Sigmoid colon (tissue), 4 donors: ENCODE data around the gene SLC22A24.

ENCODE experiments used
- EP300 ChIP-seq, 4 donors: sonication (generic); formaldehyde crosslinking; IDR thresholded peaks; one replicate each; pipeline ENCODE4 v1.6.1; 2017; ENCODE audit warnings: antibody characterized with exemption in 4 of 4
- POLR2A ChIP-seq, 2 donors: fragments of 450-650 bp; IDR thresholded peaks; one replicate each; pipeline ENCODE4 v1.6.1; 2016; ENCODE audit warnings: antibody characterized with exemption in 2 of 2, mild to moderate bottlenecking in 2 of 2, moderate library complexity in 2 of 2
- TF ChIP-seq, protein P1 (sequence below), 4 experiments: fragments of 450-650 bp in 3 of 4; fragments of 200-600 bp in 1 of 4; IDR thresholded peaks; one replicate each; pipeline ENCODE4 v1.5.1; 2016 to 2019; ENCODE audit warnings: antibody characterized with exemption in 4 of 4, mild to moderate bottlenecking in 3 of 4, moderate library complexity in 2 of 4

GRCh38 chr11:63099555-63099954 is 44.5 kb downstream of the SLC22A24 start:
- TF ChIP-seq, protein P1, sequence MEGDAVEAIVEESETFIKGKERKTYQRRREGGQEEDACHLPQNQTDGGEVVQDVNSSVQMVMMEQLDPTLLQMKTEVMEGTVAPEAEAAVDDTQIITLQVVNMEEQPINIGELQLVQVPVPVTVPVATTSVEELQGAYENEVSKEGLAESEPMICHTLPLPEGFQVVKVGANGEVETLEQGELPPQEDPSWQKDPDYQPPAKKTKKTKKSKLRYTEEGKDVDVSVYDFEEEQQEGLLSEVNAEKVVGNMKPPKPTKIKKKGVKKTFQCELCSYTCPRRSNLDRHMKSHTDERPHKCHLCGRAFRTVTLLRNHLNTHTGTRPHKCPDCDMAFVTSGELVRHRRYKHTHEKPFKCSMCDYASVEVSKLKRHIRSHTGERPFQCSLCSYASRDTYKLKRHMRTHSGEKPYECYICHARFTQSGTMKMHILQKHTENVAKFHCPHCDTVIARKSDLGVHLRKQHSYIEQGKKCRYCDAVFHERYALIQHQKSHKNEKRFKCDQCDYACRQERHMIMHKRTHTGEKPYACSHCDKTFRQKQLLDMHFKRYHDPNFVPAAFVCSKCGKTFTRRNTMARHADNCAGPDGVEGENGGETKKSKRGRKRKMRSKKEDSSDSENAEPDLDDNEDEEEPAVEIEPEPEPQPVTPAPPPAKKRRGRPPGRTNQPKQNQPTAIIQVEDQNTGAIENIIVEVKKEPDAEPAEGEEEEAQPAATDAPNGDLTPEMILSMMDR (IDR thresholded peaks at IDR 0.05): no peak
- TF ChIP-seq EP300 (IDR thresholded peaks at IDR 0.05) (no peak), POLR2A (IDR thresholded peaks at IDR 0.05) (no peak)
